ENCODE results near the gene CHMP4A. TPM values are rescaled to one million over a fixed set of nuclear protein-coding genes. Genes with fewer than 3 reads are reported as not detected.

The CHMP4A gene
- total and polyA plus RNA-seq, 2 of the 13 experiments (the other 11 are each of a cell fraction or from before 2014, with no cell fraction given) = 83.6 to 113 TPM

DNA sequence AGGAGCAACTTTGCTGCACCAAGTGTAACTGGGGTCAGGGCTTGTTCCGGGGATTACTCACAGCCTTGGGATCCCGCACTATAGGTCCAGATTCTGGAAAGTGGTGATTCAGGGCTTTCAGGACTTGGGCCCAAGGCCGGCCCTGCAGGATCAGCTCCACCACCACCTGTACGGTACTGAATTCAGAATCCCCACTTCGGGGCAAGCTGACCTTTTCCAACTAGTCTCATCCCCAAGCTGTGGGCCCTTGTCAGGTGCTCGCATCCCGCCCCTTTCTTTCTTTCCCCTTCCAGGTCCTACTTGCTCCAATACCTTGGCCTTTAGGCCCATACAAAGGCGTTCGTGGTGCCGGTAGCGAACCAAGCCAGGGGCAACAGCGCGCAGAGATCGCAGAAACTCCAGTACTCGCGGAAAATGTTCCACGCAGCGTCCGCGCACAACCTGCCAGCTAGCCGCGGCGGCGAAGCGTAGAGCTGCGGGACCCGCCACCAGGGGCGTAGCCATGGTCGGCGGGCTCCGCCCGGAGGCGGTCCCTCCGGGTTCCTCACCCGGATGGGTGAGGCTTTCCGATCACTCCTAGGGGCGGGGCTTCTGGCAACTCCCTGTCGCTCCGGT, 28.6 kb upstream of the CHMP4A start (continued):
- TF ChIP-seq, protein P1, sequence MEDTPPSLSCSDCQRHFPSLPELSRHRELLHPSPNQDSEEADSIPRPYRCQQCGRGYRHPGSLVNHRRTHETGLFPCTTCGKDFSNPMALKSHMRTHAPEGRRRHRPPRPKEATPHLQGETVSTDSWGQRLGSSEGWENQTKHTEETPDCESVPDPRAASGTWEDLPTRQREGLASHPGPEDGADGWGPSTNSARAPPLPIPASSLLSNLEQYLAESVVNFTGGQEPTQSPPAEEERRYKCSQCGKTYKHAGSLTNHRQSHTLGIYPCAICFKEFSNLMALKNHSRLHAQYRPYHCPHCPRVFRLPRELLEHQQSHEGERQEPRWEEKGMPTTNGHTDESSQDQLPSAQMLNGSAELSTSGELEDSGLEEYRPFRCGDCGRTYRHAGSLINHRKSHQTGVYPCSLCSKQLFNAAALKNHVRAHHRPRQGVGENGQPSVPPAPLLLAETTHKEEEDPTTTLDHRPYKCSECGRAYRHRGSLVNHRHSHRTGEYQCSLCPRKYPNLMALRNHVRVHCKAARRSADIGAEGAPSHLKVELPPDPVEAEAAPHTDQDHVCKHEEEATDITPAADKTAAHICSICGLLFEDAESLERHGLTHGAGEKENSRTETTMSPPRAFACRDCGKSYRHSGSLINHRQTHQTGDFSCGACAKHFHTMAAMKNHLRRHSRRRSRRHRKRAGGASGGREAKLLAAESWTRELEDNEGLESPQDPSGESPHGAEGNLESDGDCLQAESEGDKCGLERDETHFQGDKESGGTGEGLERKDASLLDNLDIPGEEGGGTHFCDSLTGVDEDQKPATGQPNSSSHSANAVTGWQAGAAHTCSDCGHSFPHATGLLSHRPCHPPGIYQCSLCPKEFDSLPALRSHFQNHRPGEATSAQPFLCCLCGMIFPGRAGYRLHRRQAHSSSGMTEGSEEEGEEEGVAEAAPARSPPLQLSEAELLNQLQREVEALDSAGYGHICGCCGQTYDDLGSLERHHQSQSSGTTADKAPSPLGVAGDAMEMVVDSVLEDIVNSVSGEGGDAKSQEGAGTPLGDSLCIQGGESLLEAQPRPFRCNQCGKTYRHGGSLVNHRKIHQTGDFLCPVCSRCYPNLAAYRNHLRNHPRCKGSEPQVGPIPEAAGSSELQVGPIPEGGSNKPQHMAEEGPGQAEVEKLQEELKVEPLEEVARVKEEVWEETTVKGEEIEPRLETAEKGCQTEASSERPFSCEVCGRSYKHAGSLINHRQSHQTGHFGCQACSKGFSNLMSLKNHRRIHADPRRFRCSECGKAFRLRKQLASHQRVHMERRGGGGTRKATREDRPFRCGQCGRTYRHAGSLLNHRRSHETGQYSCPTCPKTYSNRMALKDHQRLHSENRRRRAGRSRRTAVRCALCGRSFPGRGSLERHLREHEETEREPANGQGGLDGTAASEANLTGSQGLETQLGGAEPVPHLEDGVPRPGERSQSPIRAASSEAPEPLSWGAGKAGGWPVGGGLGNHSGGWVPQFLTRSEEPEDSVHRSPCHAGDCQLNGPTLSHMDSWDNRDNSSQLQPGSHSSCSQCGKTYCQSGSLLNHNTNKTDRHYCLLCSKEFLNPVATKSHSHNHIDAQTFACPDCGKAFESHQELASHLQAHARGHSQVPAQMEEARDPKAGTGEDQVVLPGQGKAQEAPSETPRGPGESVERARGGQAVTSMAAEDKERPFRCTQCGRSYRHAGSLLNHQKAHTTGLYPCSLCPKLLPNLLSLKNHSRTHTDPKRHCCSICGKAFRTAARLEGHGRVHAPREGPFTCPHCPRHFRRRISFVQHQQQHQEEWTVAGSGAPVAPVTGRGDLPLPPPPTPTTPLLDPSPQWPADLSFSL (CRISPR knock-in tag; IDR thresholded peaks at IDR 0.05) = peak; percentile 36; the same call in 1 of the 2 replicates
- TF ChIP-seq XRCC5 (optimal IDR thresholded peaks at IDR 0.05; ENCODE audit: low read length) (peak; percentile 95), ETV6 (CRISPR knock-in tag; conservative IDR thresholded peaks at IDR 0.05) (peak; percentile 84; the same call in 1 of the 2 replicates), SATB2 (CRISPR knock-in tag; IDR thresholded peaks at IDR 0.05) (no peak), HNF4G (IDR thresholded peaks at IDR 0.05; ENCODE audit: borderline replicate concordance, low read depth, low read length) (no peak), HNF4G (CRISPR knock-in tag; IDR thresholded peaks at IDR 0.05; ENCODE audit: borderline replicate concordance, low read depth) (no peak), KLF13 (CRISPR knock-in tag; IDR thresholded peaks at IDR 0.05) (peak; percentile 80; the same call in 1 of the 2 replicates), ZNF567 (CRISPR knock-in tag; IDR thresholded peaks at IDR 0.05; ENCODE audit: borderline replicate concordance) (peak; percentile 82; the same call in 1 of the 2 replicates)
- TF ChIP-seq, protein P2, sequence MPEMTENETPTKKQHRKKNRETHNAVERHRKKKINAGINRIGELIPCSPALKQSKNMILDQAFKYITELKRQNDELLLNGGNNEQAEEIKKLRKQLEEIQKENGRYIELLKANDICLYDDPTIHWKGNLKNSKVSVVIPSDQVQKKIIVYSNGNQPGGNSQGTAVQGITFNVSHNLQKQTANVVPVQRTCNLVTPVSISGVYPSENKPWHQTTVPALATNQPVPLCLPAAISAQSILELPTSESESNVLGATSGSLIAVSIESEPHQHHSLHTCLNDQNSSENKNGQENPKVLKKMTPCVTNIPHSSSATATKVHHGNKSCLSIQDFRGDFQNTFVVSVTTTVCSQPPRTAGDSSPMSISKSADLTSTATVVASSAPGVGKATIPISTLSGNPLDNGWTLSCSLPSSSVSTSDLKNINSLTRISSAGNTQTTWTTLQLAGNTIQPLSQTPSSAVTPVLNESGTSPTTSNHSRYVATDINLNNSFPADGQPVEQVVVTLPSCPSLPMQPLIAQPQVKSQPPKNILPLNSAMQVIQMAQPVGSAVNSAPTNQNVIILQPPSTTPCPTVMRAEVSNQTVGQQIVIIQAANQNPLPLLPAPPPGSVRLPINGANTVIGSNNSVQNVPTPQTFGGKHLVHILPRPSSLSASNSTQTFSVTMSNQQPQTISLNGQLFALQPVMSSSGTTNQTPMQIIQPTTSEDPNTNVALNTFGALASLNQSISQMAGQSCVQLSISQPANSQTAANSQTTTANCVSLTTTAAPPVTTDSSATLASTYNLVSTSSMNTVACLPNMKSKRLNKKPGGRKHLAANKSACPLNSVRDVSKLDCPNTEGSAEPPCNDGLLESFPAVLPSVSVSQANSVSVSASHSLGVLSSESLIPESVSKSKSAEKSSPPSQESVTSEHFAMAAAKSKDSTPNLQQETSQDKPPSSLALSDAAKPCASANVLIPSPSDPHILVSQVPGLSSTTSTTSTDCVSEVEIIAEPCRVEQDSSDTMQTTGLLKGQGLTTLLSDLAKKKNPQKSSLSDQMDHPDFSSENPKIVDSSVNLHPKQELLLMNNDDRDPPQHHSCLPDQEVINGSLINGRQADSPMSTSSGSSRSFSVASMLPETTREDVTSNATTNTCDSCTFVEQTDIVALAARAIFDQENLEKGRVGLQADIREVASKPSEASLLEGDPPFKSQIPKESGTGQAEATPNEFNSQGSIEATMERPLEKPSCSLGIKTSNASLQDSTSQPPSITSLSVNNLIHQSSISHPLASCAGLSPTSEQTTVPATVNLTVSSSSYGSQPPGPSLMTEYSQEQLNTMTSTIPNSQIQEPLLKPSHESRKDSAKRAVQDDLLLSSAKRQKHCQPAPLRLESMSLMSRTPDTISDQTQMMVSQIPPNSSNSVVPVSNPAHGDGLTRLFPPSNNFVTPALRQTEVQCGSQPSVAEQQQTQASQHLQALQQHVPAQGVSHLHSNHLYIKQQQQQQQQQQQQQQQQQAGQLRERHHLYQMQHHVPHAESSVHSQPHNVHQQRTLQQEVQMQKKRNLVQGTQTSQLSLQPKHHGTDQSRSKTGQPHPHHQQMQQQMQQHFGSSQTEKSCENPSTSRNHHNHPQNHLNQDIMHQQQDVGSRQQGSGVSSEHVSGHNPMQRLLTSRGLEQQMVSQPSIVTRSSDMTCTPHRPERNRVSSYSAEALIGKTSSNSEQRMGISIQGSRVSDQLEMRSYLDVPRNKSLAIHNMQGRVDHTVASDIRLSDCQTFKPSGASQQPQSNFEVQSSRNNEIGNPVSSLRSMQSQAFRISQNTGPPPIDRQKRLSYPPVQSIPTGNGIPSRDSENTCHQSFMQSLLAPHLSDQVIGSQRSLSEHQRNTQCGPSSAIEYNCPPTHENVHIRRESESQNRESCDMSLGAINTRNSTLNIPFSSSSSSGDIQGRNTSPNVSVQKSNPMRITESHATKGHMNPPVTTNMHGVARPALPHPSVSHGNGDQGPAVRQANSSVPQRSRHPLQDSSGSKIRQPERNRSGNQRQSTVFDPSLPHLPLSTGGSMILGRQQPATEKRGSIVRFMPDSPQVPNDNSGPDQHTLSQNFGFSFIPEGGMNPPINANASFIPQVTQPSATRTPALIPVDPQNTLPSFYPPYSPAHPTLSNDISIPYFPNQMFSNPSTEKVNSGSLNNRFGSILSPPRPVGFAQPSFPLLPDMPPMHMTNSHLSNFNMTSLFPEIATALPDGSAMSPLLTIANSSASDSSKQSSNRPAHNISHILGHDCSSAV (CRISPR knock-in tag; IDR thresholded peaks at IDR 0.05; ENCODE audit: borderline replicate concordance) = peak; percentile 38; the same call in 1 of the 2 replicates
- TF ChIP-seq, protein P3, sequence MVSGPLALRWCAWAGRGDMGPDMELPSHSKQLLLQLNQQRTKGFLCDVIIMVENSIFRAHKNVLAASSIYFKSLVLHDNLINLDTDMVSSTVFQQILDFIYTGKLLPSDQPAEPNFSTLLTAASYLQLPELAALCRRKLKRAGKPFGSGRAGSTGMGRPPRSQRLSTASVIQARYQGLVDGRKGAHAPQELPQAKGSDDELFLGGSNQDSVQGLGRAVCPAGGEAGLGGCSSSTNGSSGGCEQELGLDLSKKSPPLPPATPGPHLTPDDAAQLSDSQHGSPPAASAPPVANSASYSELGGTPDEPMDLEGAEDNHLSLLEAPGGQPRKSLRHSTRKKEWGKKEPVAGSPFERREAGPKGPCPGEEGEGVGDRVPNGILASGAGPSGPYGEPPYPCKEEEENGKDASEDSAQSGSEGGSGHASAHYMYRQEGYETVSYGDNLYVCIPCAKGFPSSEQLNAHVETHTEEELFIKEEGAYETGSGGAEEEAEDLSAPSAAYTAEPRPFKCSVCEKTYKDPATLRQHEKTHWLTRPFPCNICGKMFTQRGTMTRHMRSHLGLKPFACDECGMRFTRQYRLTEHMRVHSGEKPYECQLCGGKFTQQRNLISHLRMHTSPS (CRISPR knock-in tag; IDR thresholded peaks at IDR 0.05; ENCODE audit: low read depth) = 0 out of 2 replicates have a peak, but pooled peaks have one; percentile 34

All from HepG2 (cell line).